ENCODE data around the gene OPRPN.

DNA sequence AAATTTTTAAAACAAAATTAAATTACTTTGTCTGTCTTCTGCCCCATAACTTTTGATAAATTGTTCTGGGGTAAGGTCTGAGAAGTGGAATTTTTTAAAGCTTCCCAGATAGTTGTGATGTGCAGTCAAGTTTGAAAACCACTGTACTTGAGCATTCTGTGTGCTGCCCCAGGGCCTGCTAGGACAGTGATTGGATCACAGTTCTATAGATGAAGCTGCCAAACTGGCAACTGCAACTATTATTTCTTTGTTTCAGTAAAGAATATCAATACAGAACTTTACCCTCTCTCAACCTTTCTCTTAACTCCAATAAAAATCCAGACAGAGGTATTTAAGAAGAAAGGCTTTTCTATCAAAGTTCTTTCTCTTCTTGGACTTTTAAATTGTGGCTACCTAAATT is at the start of gene OPRPN:
- TF ChIP-seq, protein P1, sequence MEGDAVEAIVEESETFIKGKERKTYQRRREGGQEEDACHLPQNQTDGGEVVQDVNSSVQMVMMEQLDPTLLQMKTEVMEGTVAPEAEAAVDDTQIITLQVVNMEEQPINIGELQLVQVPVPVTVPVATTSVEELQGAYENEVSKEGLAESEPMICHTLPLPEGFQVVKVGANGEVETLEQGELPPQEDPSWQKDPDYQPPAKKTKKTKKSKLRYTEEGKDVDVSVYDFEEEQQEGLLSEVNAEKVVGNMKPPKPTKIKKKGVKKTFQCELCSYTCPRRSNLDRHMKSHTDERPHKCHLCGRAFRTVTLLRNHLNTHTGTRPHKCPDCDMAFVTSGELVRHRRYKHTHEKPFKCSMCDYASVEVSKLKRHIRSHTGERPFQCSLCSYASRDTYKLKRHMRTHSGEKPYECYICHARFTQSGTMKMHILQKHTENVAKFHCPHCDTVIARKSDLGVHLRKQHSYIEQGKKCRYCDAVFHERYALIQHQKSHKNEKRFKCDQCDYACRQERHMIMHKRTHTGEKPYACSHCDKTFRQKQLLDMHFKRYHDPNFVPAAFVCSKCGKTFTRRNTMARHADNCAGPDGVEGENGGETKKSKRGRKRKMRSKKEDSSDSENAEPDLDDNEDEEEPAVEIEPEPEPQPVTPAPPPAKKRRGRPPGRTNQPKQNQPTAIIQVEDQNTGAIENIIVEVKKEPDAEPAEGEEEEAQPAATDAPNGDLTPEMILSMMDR (conservative IDR thresholded peaks at IDR 0.05 in 1 of 2, IDR thresholded peaks at IDR 0.05 in 1 of 2; ENCODE audit: low read depth in 1 of 2, low read length in 2 of 2) = no peak
- no peak for TF ChIP-seq EZH2 (IDR thresholded peaks at IDR 0.05; ENCODE audit: low read length, missing control alignments)
